Suprapubic skin (tissue), 4 donors: ENCODE data around the gene CST6.

ENCODE experiments used
- POLR2A ChIP-seq, 2 donors: fragments of 450-650 bp; IDR thresholded peaks; one replicate each; pipeline ENCODE4 v1.6.1; 2017; ENCODE audit warnings: antibody characterized with exemption in 2 of 2, mild to moderate bottlenecking in 2 of 2, moderate library complexity in 2 of 2
- POLR2AphosphoS5 ChIP-seq, 3 donors: sonication (generic); formaldehyde crosslinking; IDR thresholded peaks; one replicate each; pipeline ENCODE4 v1.6.1; 2017; ENCODE audit warnings: antibody characterized with exemption in 3 of 3
- TF ChIP-seq, protein P1 (sequence below), 2 donors: fragments of 200-600 bp in 1 of 2; fragments of 450-650 bp in 1 of 2; sonication (generic) in 1 of 2; IDR thresholded peaks; one replicate each; pipeline ENCODE4 v1.5.1; 2016 to 2019; ENCODE audit warnings: antibody characterized with exemption in 2 of 2, mild to moderate bottlenecking in 1 of 2, moderate library complexity in 1 of 2

DNA sequence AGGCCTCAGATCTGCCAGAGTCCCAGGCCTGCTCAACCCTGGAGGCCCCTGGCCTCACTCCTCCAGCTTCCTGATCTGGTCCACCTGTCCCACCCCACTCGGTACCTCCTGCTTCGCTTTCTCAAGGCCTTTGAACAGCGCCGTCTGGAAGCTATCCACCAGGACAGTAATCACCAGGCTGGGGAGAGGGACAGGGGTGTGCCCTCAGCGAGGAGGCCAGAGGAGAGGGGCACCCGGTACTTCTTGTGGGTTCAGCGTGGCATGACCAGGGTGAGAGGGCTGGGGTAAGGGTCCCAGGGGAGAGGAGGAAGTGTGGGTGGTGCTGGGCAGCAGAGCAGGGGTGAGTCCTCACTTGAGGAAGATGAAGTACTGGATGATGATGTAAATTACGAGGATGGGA is 8.4 kb downstream of the CST6 start:
- TF ChIP-seq POLR2AphosphoS5 (IDR thresholded peaks at IDR 0.05) = no peak
- TF ChIP-seq POLR2A (IDR thresholded peaks at IDR 0.05) = no peak
- TF ChIP-seq, protein P1, sequence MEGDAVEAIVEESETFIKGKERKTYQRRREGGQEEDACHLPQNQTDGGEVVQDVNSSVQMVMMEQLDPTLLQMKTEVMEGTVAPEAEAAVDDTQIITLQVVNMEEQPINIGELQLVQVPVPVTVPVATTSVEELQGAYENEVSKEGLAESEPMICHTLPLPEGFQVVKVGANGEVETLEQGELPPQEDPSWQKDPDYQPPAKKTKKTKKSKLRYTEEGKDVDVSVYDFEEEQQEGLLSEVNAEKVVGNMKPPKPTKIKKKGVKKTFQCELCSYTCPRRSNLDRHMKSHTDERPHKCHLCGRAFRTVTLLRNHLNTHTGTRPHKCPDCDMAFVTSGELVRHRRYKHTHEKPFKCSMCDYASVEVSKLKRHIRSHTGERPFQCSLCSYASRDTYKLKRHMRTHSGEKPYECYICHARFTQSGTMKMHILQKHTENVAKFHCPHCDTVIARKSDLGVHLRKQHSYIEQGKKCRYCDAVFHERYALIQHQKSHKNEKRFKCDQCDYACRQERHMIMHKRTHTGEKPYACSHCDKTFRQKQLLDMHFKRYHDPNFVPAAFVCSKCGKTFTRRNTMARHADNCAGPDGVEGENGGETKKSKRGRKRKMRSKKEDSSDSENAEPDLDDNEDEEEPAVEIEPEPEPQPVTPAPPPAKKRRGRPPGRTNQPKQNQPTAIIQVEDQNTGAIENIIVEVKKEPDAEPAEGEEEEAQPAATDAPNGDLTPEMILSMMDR (IDR thresholded peaks at IDR 0.05) = no peak
